Natural killer cell (primary cell): Measurements from ENCODE around the gene MRPL10. TPM values are rescaled to one million over a fixed set of nuclear protein-coding genes. Genes with fewer than 3 reads are reported as not detected.

Source experiments
- ATAC-seq, 3 donors: fragments of 150-1000 bp in 2 of 3; fragments of 200-7000 bp in 1 of 3; cut with Tn5 transposase; 1 replicate in 1 of 3; 2 replicates in 2 of 3; pipeline ENCODE4 v1.10.0; 2021; ENCODE audit warnings: mild to moderate bottlenecking in 2 of 3, moderate library complexity in 2 of 3
- DNase-seq, 2 donors: peaks; one replicate each; pipeline versions ENCODE4 v3.0.0 to v3.0.0-alpha.2; 2013 to 2021; ENCODE audit warnings: mixed read lengths in 1 of 2
- H3K27ac ChIP-seq: one replicate; pipeline ENCODE4 v1.5.1; 2013; ENCODE audit warnings: mild to moderate bottlenecking, low read length
- H3K27me3 ChIP-seq: one replicate; pipeline ENCODE4 v1.6.1; 2013; ENCODE audit warnings: low read length; ENCODE audit not compliant: control insufficient read depth, insufficient read depth
- H3K36me3 ChIP-seq: one replicate; pipeline ENCODE4 v1.6.1; 2013; ENCODE audit warnings: low read length; ENCODE audit not compliant: control insufficient read depth, insufficient read depth
- H3K4me1 ChIP-seq: one replicate; pipeline ENCODE4 v1.6.1; 2013; ENCODE audit warnings: low read length; ENCODE audit not compliant: control insufficient read depth, insufficient read depth
- H3K4me3 ChIP-seq: one replicate; pipeline ENCODE4 v1.5.1; 2013; ENCODE audit warnings: low read length
- H3K9me3 ChIP-seq: one replicate; pipeline ENCODE4 v1.6.1; 2013; ENCODE audit warnings: low read length; ENCODE audit not compliant: control insufficient read depth, insufficient read depth
- H3K27ac Mint-ChIP-seq, 2 donors: one replicate each; pipeline ENCODE4 v1.8.0; 2022; ENCODE audit warnings: mild to moderate bottlenecking in 2 of 2, mixed read lengths in 2 of 2, moderate library complexity in 1 of 2
- H3K27me3 Mint-ChIP-seq, 2 donors: one replicate each; pipeline ENCODE4 v1.8.0; 2022; ENCODE audit warnings: low read depth in 2 of 2, mixed read lengths in 2 of 2
- H3K36me3 Mint-ChIP-seq: one replicate; pipeline ENCODE4 v1.8.0; 2022; ENCODE audit warnings: mixed read lengths
- H3K4me1 Mint-ChIP-seq, 2 donors: one replicate each; pipeline ENCODE4 v1.8.0; 2022; ENCODE audit warnings: mixed read lengths in 2 of 2
- H3K4me3 Mint-ChIP-seq: one replicate; pipeline ENCODE4 v1.8.0; 2022; ENCODE audit warnings: mild to moderate bottlenecking, moderate library complexity, mixed read lengths
- H3K9me3 Mint-ChIP-seq, 2 donors: one replicate each; pipeline ENCODE4 v1.8.0; 2022; ENCODE audit warnings: mixed read lengths in 2 of 2
- WGBS: methylation state at CpG from one replicate; pipeline ENCODE4 v1.1.7; 2013; ENCODE audit warnings: missing lambda C conversion rate; ENCODE audit not compliant: insufficient coverage; 5-methylcytosine and 5-hydroxymethylcytosine counted together
- intact Hi-C: fragments of 100-400 bp; cut with micrococcal nuclease; formaldehyde crosslinking; loops from one replicate; pipeline ENCODE4 v1.14.2; 2022
- total RNA-seq, 4 donors: library from RNA; stranded (reverse); fragments of 120-200 nt in 1 of 4; gene quantifications; one replicate each; pipeline versions ENCODE4 v1.2.3 to v1.2.4, GENCODE V29; 2013 to 2022
- TF ChIP-seq, protein P1 (sequence below): fragments of 200-600 bp; IDR thresholded peaks from one replicate; pipeline ENCODE4 v1.8.0; 2022; ENCODE audit warnings: antibody characterized with exemption

Gene MRPL10
- total RNA-seq, 3 donors from 2014 or later (not counting 1 experiment from before 2014, with no cell fraction given): 106 to 232 (median 144) TPM

DNA sequence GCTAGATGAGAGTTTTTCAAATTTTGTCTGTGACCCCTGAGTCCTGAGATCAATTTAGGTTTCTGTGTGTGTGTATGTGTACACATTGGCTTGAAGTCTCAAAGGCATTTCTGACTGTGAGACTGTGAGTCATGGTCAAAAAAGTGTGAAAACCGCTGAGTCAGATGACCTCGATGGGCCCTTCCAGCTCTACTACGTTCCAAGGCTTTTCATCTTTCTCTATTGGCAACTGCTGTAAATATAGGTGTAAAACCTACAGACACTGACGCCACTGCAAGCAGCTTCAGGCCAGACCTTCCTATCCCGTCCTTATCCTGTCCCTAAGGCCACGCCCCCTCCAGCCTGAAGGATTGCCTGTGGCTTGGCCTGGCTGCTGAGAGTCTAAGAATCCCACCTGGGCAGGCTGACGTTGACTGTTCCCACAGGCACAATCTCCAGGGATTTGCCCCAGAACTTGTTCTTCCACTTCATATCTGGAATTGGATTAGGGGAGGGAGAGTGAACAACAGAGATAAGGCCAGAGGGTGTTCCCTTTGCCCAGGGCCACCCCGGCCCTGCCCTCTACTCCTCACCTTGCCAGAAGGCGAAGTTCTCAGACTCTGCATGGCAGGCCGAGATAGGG, 21.0 kb downstream of the MRPL10 start:
- Mint-ChIP-seq H3K27ac (peak overlapping the region; percentile 93), H3K36me3 (peaks cover 24% of the 10 kb centered on the region), H3K9me3 (no peaks in the 10 kb centered on the region), H3K4me1 (peaks cover 29 to 37% of the 10 kb centered on the region in 2 donors), H3K27me3 (no peaks in the 10 kb centered on the region), H3K4me3 (peak overlapping the region; percentile 31)
- Histone ChIP-seq H3K36me3 (peaks cover 69% of the 10 kb centered on the region), H3K9me3 (no peaks in the 10 kb centered on the region), H3K4me1 (peaks cover 11% of the 10 kb centered on the region), H3K27me3 (no peaks in the 10 kb centered on the region), H3K27ac (peak overlapping the region; percentile 77), H3K4me3 (no peak overlapping the region)
- intact Hi-C loops: loop anchor here (1.0 kb wide), 1 partner anchor 19 kb away; no protein-coding TSS in a partner anchor
- DNase-seq (peak; percentile 41 to 65), ATAC-seq (peak; percentile 82 to 87 (median 84))
- WGBS: 57% methylated on average over 8 of the region's 10 CpGs
- TF ChIP-seq, protein P1, sequence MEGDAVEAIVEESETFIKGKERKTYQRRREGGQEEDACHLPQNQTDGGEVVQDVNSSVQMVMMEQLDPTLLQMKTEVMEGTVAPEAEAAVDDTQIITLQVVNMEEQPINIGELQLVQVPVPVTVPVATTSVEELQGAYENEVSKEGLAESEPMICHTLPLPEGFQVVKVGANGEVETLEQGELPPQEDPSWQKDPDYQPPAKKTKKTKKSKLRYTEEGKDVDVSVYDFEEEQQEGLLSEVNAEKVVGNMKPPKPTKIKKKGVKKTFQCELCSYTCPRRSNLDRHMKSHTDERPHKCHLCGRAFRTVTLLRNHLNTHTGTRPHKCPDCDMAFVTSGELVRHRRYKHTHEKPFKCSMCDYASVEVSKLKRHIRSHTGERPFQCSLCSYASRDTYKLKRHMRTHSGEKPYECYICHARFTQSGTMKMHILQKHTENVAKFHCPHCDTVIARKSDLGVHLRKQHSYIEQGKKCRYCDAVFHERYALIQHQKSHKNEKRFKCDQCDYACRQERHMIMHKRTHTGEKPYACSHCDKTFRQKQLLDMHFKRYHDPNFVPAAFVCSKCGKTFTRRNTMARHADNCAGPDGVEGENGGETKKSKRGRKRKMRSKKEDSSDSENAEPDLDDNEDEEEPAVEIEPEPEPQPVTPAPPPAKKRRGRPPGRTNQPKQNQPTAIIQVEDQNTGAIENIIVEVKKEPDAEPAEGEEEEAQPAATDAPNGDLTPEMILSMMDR: no peak

DNA sequence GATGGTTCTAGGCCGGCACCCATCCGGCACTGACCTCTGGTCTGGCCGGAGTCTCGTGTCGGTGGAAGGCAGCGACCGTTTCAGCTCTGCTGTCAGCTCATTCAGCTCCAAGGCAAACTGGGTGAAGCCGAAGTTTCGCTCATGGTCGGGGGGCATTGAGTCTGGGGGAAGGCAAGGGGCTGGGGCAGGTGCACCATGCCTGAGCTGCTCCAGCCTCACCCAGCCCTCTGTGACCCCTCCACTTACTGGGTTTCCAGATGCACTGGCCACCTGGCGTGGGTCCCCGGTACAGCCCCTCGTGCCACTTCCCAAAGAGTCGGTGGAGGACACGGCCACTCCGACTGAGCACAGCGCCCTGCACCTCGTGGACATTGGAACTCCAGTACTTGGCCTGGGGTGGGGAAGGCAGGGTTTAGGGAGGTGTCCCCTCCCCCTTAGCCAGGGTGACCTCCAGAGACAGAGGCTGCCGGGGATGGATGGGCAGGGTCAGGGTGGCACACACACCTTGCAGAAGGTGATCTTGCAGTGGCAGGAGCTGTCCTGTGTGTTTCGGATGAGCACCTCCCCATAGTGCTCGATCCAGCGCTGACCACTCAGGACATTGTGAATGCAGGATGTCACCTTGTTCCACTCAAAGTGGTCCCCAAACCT, 22.4 kb downstream of the MRPL10 start:
- H3K27ac ChIP-seq: no peak overlapping the region
- peaks cover 11% of the 10 kb centered on the region for H3K4me1 ChIP-seq
- no peaks in the 10 kb centered on the region for H3K9me3 ChIP-seq
- DNase-seq (no peak), ATAC-seq (no peak)
- Mint-ChIP-seq H3K27me3 (no peaks in the 10 kb centered on the region), H3K4me1 (peaks cover 29 to 34% of the 10 kb centered on the region in 2 donors), H3K9me3 (no peaks in the 10 kb centered on the region), H3K4me3 (no peak overlapping the region), H3K36me3 (peaks cover 24% of the 10 kb centered on the region), H3K27ac (peak overlapping the region in 1 of 2 donors; percentile 93)
- H3K27me3 ChIP-seq: no peaks in the 10 kb centered on the region
- no peak overlapping the region for H3K4me3 ChIP-seq
- TF ChIP-seq, protein P1: no peak
- intact Hi-C loops: no loop called here
- 96% methylated on average over 22 of the region's 22 CpGs for WGBS
- H3K36me3 ChIP-seq: peaks cover 57% of the 10 kb centered on the region

DNA sequence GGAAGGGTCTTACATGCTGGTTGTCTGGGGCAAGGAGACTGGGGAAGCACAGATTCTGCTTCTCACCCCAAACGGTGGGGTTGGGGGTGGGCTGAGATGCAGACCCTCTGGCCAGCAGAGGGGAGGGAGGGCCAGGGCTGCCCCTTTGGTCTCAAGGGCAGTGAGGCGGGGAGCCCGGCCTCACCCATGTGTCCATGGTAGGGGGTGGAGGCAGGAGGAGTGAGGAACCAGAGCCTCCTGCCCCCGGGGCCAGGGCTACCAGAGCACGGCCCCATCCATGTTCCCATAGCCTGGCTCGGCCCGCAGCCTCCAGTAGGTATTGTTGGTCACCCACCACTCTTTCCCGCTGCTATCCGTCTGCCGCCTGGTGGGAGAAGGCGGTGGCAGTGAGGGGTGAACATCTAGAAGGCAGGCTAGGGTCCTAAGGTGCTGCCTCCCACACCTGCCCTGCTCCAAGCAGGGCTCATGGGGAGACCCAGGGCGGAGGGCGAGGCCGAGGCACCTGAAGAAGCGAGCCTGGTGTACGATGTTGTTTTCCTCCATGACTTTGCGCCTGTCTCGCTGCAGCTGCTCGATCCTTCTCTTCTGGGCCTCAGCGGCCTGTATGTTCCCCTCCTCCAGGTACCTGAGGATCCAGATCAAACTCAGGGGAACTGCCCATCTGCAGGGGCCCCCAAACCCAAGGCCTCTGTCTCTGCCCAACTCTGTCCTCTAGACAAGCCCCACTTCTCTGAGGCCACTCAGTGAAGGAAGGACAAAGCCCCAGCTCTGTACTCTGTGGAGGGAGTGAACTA, 23.1 kb downstream of the MRPL10 start:
- intact Hi-C loops: no loop called here
- H3K4me3 Mint-ChIP-seq: no peak overlapping the region
- peak overlapping the region; percentile 45 to 93 for H3K27ac Mint-ChIP-seq
- H3K4me1 Mint-ChIP-seq: peaks cover 29 to 34% of the 10 kb centered on the region in 2 donors
- no peaks in the 10 kb centered on the region for H3K9me3 ChIP-seq
- peaks cover 24% of the 10 kb centered on the region for H3K36me3 Mint-ChIP-seq
- no peak for ATAC-seq
- H3K27ac ChIP-seq: no peak overlapping the region
- 97% methylated on average over 20 of the region's 20 CpGs for WGBS
- H3K9me3 Mint-ChIP-seq: no peaks in the 10 kb centered on the region
- DNase-seq: no peak
- peaks cover 11% of the 10 kb centered on the region for H3K4me1 ChIP-seq
- H3K27me3 Mint-ChIP-seq: no peaks in the 10 kb centered on the region
- peaks cover 53% of the 10 kb centered on the region for H3K36me3 ChIP-seq
- no peak overlapping the region for H3K4me3 ChIP-seq
- TF ChIP-seq, protein P1: no peak
- H3K27me3 ChIP-seq: no peaks in the 10 kb centered on the region
